NB4 (cell line): ENCODE results near the gene SPECC1L.

ENCODE experiments used
- MYC ChIP-seq: IDR thresholded peaks from 2 replicates; pipeline ENCODE4 v1.6.1; 2011; ENCODE audit warnings: low read depth, low read length
- POLR2A ChIP-seq: IDR thresholded peaks from 2 replicates; pipeline ENCODE4 v1.6.1; 2011; ENCODE audit warnings: mild to moderate bottlenecking; ENCODE audit not compliant: insufficient read length; ENCODE audit errors: extremely low read depth
- TF ChIP-seq, protein P1 (sequence below): IDR thresholded peaks from one replicate; pipeline ENCODE4 v1.5.1; 2012; ENCODE audit warnings: low read depth, low read length
- TF ChIP-seq, protein P2 (sequence below): IDR thresholded peaks from 2 replicates; pipeline ENCODE4 v1.6.1; 2011; ENCODE audit warnings: low read depth, low read length

DNA sequence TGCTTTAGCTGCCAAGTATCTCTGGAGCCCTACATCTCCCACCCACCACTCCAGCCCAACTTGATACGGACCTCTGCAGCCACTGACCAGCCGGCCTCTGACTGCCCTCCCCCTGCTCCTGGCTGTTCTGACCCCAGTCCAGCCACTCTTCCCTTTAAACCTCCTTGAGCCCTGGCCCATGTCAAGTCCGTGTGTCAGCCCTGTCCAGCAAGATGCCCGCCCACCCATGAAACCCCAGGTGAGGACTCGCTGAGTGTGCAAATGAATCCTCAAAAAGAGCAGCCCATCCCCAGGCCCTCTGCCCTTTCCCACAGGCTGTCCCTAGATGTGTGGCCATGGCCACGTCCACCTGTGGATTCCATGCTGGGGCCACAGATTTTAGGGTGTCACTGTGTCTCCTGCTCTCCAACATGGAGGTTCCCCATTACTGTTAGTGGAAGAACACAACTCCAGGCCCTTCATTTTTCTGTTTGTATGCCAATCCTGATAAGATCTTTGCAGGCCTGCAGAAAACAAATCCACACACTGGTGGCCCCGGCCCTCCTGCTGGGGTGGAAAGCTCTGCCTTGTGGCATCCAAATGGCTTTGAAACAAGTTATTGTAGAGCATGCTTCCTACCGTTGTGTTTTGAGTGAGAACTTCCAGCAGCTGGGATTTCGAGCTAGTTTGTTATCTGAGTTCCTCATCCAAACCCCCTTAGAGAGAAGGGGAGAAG lies 134.1 kb downstream of the SPECC1L start:
- TF ChIP-seq, protein P1, sequence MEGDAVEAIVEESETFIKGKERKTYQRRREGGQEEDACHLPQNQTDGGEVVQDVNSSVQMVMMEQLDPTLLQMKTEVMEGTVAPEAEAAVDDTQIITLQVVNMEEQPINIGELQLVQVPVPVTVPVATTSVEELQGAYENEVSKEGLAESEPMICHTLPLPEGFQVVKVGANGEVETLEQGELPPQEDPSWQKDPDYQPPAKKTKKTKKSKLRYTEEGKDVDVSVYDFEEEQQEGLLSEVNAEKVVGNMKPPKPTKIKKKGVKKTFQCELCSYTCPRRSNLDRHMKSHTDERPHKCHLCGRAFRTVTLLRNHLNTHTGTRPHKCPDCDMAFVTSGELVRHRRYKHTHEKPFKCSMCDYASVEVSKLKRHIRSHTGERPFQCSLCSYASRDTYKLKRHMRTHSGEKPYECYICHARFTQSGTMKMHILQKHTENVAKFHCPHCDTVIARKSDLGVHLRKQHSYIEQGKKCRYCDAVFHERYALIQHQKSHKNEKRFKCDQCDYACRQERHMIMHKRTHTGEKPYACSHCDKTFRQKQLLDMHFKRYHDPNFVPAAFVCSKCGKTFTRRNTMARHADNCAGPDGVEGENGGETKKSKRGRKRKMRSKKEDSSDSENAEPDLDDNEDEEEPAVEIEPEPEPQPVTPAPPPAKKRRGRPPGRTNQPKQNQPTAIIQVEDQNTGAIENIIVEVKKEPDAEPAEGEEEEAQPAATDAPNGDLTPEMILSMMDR, result no peak
- TF ChIP-seq, protein P2, sequence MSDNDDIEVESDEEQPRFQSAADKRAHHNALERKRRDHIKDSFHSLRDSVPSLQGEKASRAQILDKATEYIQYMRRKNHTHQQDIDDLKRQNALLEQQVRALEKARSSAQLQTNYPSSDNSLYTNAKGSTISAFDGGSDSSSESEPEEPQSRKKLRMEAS, result no peak
- TF ChIP-seq POLR2A (no peak), MYC (no peak)
